Measurements from ENCODE around the gene PLA2G12B. TPM values are rescaled to one million over a fixed set of nuclear protein-coding genes. Genes with fewer than 3 reads are reported as not detected.

PLA2G12B gene
- total RNA-seq, 2 experiments from 2014 or later: not detected

GRCh38 chr10:72946963-72947362, 7.6 kb downstream of the PLA2G12B start:
- BruUV-seq (replicated peaks): no TSS peak
- POLR2A ChIA-PET: interaction anchor here (0.6 to 0.9 kb wide), 2 partner anchors 9 to 696 kb away, joined by 3 read pairs; no protein-coding TSS in a partner anchor
- Histone ChIP-seq H3K4me1 (ENCODE audit: insufficient read depth, low read length, poor library complexity, severe bottlenecking) (no peaks in the 10 kb centered on the region), H3K27ac (ENCODE audit: low read depth, low read length, poor library complexity, severe bottlenecking) (no peak overlapping the region), H3K9me2 (ENCODE audit: insufficient read depth, low read length) (no peaks in the 10 kb centered on the region), H3K9me3 (ENCODE audit: low read length) (no peaks in the 10 kb centered on the region), H2AFZ (ENCODE audit: low read length) (no peak overlapping the region), H3K79me2 (ENCODE audit: insufficient read depth, low read depth, low read length) (no peaks in the 10 kb centered on the region), H3K4me2 (ENCODE audit: low read length) (no peak overlapping the region), H3K36me3 (ENCODE audit: insufficient read depth, low read length) (no peaks in the 10 kb centered on the region), H3K4me3 (ENCODE audit: low read depth, low read length, poor library complexity, severe bottlenecking) (no peak overlapping the region), H4K20me1 (ENCODE audit: insufficient read depth, low read length) (no peaks in the 10 kb centered on the region)
- intact Hi-C loops (cut with micrococcal nuclease; ENCODE audit: unreplicated experiment): no loop called here
- CTCF ChIA-PET (ENCODE audit: unreplicated experiment): no interaction called here
- TF ChIP-seq, protein P1, sequence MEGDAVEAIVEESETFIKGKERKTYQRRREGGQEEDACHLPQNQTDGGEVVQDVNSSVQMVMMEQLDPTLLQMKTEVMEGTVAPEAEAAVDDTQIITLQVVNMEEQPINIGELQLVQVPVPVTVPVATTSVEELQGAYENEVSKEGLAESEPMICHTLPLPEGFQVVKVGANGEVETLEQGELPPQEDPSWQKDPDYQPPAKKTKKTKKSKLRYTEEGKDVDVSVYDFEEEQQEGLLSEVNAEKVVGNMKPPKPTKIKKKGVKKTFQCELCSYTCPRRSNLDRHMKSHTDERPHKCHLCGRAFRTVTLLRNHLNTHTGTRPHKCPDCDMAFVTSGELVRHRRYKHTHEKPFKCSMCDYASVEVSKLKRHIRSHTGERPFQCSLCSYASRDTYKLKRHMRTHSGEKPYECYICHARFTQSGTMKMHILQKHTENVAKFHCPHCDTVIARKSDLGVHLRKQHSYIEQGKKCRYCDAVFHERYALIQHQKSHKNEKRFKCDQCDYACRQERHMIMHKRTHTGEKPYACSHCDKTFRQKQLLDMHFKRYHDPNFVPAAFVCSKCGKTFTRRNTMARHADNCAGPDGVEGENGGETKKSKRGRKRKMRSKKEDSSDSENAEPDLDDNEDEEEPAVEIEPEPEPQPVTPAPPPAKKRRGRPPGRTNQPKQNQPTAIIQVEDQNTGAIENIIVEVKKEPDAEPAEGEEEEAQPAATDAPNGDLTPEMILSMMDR (conservative IDR thresholded peaks at IDR 0.05; ENCODE audit: low read length): no peak
- no peak for TF ChIP-seq EZH2phosphoT487 (IDR thresholded peaks at IDR 0.05; ENCODE audit: borderline replicate concordance, low read depth, low read length)
- no peak for DNase-seq (ENCODE audit: low spot score)

GRCh38 chr10:72943498-72944234, 10.9 kb downstream of the PLA2G12B start:
- no peaks in the 10 kb centered on the region for H3K9me2 ChIP-seq (ENCODE audit: insufficient read depth, low read length)

DNA sequence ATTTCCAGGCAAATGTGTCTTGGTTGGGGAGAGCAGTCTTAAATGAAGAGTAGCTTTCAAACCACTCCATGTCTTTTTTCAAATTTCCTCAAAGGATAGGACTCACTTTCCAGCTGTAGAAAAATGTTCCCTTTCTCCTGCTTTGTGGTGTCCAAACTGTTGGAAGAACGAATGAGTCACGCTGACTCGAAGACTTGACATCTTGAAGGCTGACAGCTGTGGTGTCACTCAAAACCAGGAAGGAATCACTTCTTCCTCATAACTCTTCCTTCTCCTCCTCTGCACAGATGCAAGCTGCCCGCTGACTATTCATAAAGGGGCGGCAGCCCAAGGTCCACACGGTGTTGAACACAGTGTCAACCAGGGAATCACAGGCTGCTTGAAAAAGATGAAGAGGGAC, 19.2 kb downstream of the PLA2G12B start:
- Histone ChIP-seq H2AFZ (ENCODE audit: low read length) (no peak overlapping the region), H3K36me3 (ENCODE audit: insufficient read depth, low read length) (no peaks in the 10 kb centered on the region), H3K4me1 (ENCODE audit: insufficient read depth, low read length, poor library complexity, severe bottlenecking) (no peaks in the 10 kb centered on the region), H3K9me2 (ENCODE audit: insufficient read depth, low read length) (no peaks in the 10 kb centered on the region), H4K20me1 (ENCODE audit: insufficient read depth, low read length) (no peaks in the 10 kb centered on the region), H3K4me2 (ENCODE audit: low read length) (no peak overlapping the region), H3K79me2 (ENCODE audit: insufficient read depth, low read depth, low read length) (no peaks in the 10 kb centered on the region), H3K9me3 (ENCODE audit: low read length) (no peaks in the 10 kb centered on the region), H3K4me3 (ENCODE audit: low read depth, low read length, poor library complexity, severe bottlenecking) (no peak overlapping the region), H3K27ac (ENCODE audit: low read depth, low read length, poor library complexity, severe bottlenecking) (no peak overlapping the region)
- intact Hi-C loops (cut with micrococcal nuclease; ENCODE audit: unreplicated experiment): no loop called here
- no TSS peak for BruUV-seq (replicated peaks)
- CTCF ChIA-PET (ENCODE audit: unreplicated experiment): no interaction called here
- no peak for TF ChIP-seq EZH2phosphoT487 (IDR thresholded peaks at IDR 0.05; ENCODE audit: borderline replicate concordance, low read depth, low read length)
- TF ChIP-seq, protein P1 (conservative IDR thresholded peaks at IDR 0.05; ENCODE audit: low read length): no peak
- DNase-seq (ENCODE audit: low spot score): no peak
- POLR2A ChIA-PET: no interaction called here

More at GRCh38 chr10:72943498-72944234, 10.9 kb downstream of the PLA2G12B start:
- ChIA-PET CTCF (ENCODE audit: unreplicated experiment) (no interaction called here), POLR2A (no interaction called here)
- Histone ChIP-seq H3K4me3 (ENCODE audit: low read depth, low read length, poor library complexity, severe bottlenecking) (no peak overlapping the region), H3K4me1 (ENCODE audit: insufficient read depth, low read length, poor library complexity, severe bottlenecking) (no peaks in the 10 kb centered on the region), H2AFZ (ENCODE audit: low read length) (no peak overlapping the region), H3K27ac (ENCODE audit: low read depth, low read length, poor library complexity, severe bottlenecking) (no peak overlapping the region), H3K36me3 (ENCODE audit: insufficient read depth, low read length) (no peaks in the 10 kb centered on the region), H3K79me2 (ENCODE audit: insufficient read depth, low read depth, low read length) (no peaks in the 10 kb centered on the region), H3K4me2 (ENCODE audit: low read length) (no peak overlapping the region), H3K9me3 (ENCODE audit: low read length) (no peaks in the 10 kb centered on the region), H4K20me1 (ENCODE audit: insufficient read depth, low read length) (no peaks in the 10 kb centered on the region)
- DNase-seq (ENCODE audit: low spot score): no peak
- BruUV-seq (replicated peaks): no TSS peak
- TF ChIP-seq EZH2phosphoT487 (IDR thresholded peaks at IDR 0.05; ENCODE audit: borderline replicate concordance, low read depth, low read length): no peak
- TF ChIP-seq, protein P1 (conservative IDR thresholded peaks at IDR 0.05; ENCODE audit: low read length): no peak
- intact Hi-C loops (cut with micrococcal nuclease; ENCODE audit: unreplicated experiment): no loop called here
